Thymus (tissue), 11 donors: ENCODE measurements around the gene CALHM5. TPM values are rescaled to one million over a fixed set of nuclear protein-coding genes. Genes with fewer than 3 reads are reported as not detected.

Source experiments
- DNase-seq, 9 donors: peaks; one replicate each; pipeline ENCODE4 v3.0.0-alpha.2; 2013; ENCODE audit warnings: low spot score in 9 of 9, low read depth in 6 of 9, missing footprints in 1 of 9
- H3K27ac ChIP-seq, 2 donors: one replicate each; pipeline ENCODE4 v1.5.1; 2013; ENCODE audit warnings: control low read depth in 1 of 2, low read depth in 1 of 2, low read length in 1 of 2, mild to moderate bottlenecking in 1 of 2, moderate library complexity in 1 of 2
- H3K27me3 ChIP-seq, 2 donors: one replicate each; pipeline ENCODE4 v1.5.1; 2013; ENCODE audit warnings: low read length in 1 of 2; ENCODE audit not compliant: control insufficient read depth in 2 of 2, insufficient read depth in 1 of 2
- H3K36me3 ChIP-seq, 2 donors: one replicate each; pipeline ENCODE4 v1.5.1; 2013; ENCODE audit warnings: low read length in 1 of 2, mild to moderate bottlenecking in 1 of 2, moderate library complexity in 1 of 2; ENCODE audit not compliant: control insufficient read depth in 2 of 2, insufficient read depth in 2 of 2
- H3K4me1 ChIP-seq, 2 donors: one replicate each; pipeline ENCODE4 v1.5.1; 2013; ENCODE audit warnings: low read length in 2 of 2; ENCODE audit not compliant: control insufficient read depth in 2 of 2, insufficient read depth in 2 of 2
- H3K4me3 ChIP-seq, 2 donors: one replicate each; pipeline ENCODE4 v1.5.1; 2013; ENCODE audit warnings: low read length in 2 of 2, control low read depth in 1 of 2, mild to moderate bottlenecking in 1 of 2
- H3K9me3 ChIP-seq, 2 donors: one replicate each; pipeline ENCODE4 v1.5.1; 2013; ENCODE audit warnings: low read length in 1 of 2, mild to moderate bottlenecking in 1 of 2; ENCODE audit not compliant: control insufficient read depth in 2 of 2, insufficient read depth in 1 of 2
- WGBS: extraction: QIAGEN DNeasy Blood & Tissue Kit; methylation state at CpG from one replicate; pipeline ENCODE4 v1.1.7; 2013; 5-methylcytosine and 5-hydroxymethylcytosine counted together
- polyA plus RNA-seq: library from polyadenylated mRNA; stranded (reverse); fragments of 200-250 nt; gene quantifications from one replicate; pipeline ENCODE4 v1.2.3, GENCODE V29; 2013
- total RNA-seq: library from RNA; stranded (reverse); fragments of 120-200 nt; gene quantifications from one replicate; pipeline ENCODE4 v1.2.4, GENCODE V29; 2013
- donor health status: healthy.

CALHM5 gene
- total and polyA plus RNA-seq, 2 donors: 0.33 to 0.62 TPM

DNA sequence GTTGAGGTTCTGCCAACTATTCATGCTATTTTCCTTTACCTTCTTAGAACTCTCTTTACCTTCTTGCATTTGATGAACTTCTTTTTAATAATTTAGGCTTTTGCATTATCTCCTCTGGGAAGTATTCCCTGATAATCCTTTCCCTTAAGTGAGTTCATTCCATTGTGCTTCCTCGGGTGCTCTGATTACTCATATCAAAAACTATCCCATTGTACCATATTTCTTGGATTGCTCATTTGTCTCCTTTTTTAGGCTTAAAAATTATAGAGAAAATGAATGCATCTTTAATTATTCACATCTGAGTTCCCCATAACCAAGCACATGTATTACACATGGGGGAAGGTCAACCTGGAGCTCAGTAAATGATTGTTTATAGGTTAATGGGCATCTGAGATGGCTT is 44.6 kb downstream of the CALHM5 start:
- Histone ChIP-seq H3K36me3 (no peaks in the 10 kb centered on the region), H3K4me1 (no peaks in the 10 kb centered on the region), H3K27me3 (no peaks in the 10 kb centered on the region), H3K27ac (no peak overlapping the region), H3K9me3 (no peaks in the 10 kb centered on the region), H3K4me3 (no peak overlapping the region)
- WGBS: 97% methylated on average over 1 of the region's 1 CpG
- DNase-seq: no peak

GRCh38 chr6:116556814-116557415 is 45.5 kb downstream of the CALHM5 start:
- DNase-seq: no peak
- H3K27me3 ChIP-seq: no peaks in the 10 kb centered on the region
- no peak overlapping the region for H3K4me3 ChIP-seq
- no peak overlapping the region for H3K27ac ChIP-seq
- 97% methylated on average over 5 of the region's 5 CpGs for WGBS
- no peaks in the 10 kb centered on the region for H3K9me3 ChIP-seq
- no peaks in the 10 kb centered on the region for H3K36me3 ChIP-seq
- H3K4me1 ChIP-seq: no peaks in the 10 kb centered on the region

DNA sequence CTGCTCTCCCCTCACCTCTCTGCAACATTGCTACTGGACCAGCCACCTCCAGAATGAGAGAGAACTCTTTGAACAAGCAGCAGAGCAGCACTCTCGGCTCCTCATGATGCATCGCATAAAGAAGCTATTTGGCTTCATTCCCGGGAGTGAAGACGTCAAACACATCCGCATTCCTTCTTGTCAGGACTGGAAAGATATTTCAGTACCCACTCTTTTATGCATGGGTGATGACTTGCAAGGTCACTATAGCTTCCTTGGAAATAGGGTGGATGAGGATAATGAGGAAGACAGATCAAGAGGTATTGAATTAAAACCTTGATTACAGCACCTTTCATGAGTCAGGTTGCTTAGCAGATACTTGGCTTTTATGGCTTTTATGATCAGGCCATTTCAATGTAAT is 46.5 kb downstream of the CALHM5 start:
- Histone ChIP-seq H3K4me1 (no peaks in the 10 kb centered on the region), H3K27me3 (no peaks in the 10 kb centered on the region), H3K27ac (no peak overlapping the region), H3K9me3 (no peaks in the 10 kb centered on the region), H3K36me3 (no peaks in the 10 kb centered on the region), H3K4me3 (no peak overlapping the region)
- no peak for DNase-seq
- 95% methylated on average over 5 of the region's 5 CpGs for WGBS

- H3K36me3 ChIP-seq: no peaks in the 10 kb centered on the region
- WGBS: 97% methylated on average over 2 of the region's 2 CpGs
- H3K9me3 ChIP-seq: no peaks in the 10 kb centered on the region
- no peak overlapping the region for H3K4me3 ChIP-seq
- peaks cover 1 to 4% of the 10 kb centered on the region in 2 donors for H3K4me1 ChIP-seq
- no peak for DNase-seq
- no peak overlapping the region for H3K27ac ChIP-seq
- peaks cover 0 to 10% of the 10 kb centered on the region in 2 donors for H3K27me3 ChIP-seq
Observed at GRCh38 chr6:116560130-116560529, 48.7 kb downstream of the CALHM5 start.

DNA sequence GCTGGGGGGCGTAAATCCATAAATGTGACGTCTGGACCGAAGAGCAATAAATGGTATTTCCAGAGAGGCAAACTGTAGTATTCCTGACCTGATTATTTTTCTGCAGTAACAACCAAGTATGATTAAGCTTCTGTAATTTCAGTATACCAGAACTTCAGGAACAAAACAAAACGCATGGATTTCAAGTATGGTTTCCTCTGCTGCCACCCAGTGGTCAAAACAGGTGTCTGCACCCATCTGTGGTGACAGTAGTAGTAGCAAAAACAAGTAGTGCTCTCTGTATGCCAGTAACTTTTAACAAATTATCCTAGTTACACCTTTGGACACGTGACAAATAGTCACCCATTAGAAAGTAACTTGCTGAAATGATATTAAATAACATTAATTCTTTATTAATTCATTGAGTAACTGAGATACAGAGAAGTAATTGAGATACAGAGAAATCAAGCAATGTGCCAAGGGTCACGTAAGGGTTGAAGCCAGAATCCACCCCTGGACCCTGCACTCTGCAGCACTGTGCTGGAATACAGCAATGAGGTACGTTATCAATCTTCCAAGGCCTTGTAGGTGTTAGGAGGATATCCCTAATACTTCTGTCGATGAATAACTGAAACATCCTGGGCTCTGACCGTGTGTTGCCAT is 50.1 kb downstream of the CALHM5 start:
- no peak overlapping the region for H3K27ac ChIP-seq
- H3K36me3 ChIP-seq: no peaks in the 10 kb centered on the region
- H3K4me1 ChIP-seq: peaks cover 5% of the 10 kb centered on the region in 2 donors
- peaks cover 0 to 18% of the 10 kb centered on the region in 2 donors for H3K27me3 ChIP-seq
- WGBS: 62% methylated on average over 9 of the region's 9 CpGs
- no peaks in the 10 kb centered on the region for H3K9me3 ChIP-seq
- H3K4me3 ChIP-seq: no peak overlapping the region
- peak; percentile 27 to 78 (median 59) for DNase-seq

GRCh38 chr6:116562019-116562403 is 50.6 kb downstream of the CALHM5 start:
- Histone ChIP-seq H3K4me1 (peaks cover 5% of the 10 kb centered on the region in 2 donors), H3K9me3 (no peaks in the 10 kb centered on the region), H3K27me3 (peaks cover 0 to 18% of the 10 kb centered on the region in 2 donors), H3K27ac (no peak overlapping the region), H3K4me3 (no peak overlapping the region), H3K36me3 (no peaks in the 10 kb centered on the region)
- 96% methylated on average over 4 of the region's 4 CpGs for WGBS
- no peak for DNase-seq

GRCh38 chr6:116562614-116563013 is 51.2 kb downstream of the CALHM5 start:
- 93% methylated on average over 3 of the region's 3 CpGs for WGBS

GRCh38 chr6:116563830-116564229 is 52.4 kb downstream of the CALHM5 start:
- peaks cover 0 to 18% of the 10 kb centered on the region in 2 donors for H3K27me3 ChIP-seq
- DNase-seq: no peak
- H3K9me3 ChIP-seq: no peaks in the 10 kb centered on the region
- WGBS: 96% methylated on average over 9 of the region's 9 CpGs
- H3K36me3 ChIP-seq: no peaks in the 10 kb centered on the region
- no peak overlapping the region for H3K27ac ChIP-seq
- H3K4me3 ChIP-seq: no peak overlapping the region
- H3K4me1 ChIP-seq: peaks cover 5% of the 10 kb centered on the region in 2 donors

More at GRCh38 chr6:116562614-116563013, 51.2 kb downstream of the CALHM5 start:
- no peaks in the 10 kb centered on the region for H3K9me3 ChIP-seq
- no peak for DNase-seq
- H3K36me3 ChIP-seq: no peaks in the 10 kb centered on the region
- peaks cover 0 to 18% of the 10 kb centered on the region in 2 donors for H3K27me3 ChIP-seq
- peaks cover 5% of the 10 kb centered on the region in 2 donors for H3K4me1 ChIP-seq
- no peak overlapping the region for H3K27ac ChIP-seq
- no peak overlapping the region for H3K4me3 ChIP-seq

DNA sequence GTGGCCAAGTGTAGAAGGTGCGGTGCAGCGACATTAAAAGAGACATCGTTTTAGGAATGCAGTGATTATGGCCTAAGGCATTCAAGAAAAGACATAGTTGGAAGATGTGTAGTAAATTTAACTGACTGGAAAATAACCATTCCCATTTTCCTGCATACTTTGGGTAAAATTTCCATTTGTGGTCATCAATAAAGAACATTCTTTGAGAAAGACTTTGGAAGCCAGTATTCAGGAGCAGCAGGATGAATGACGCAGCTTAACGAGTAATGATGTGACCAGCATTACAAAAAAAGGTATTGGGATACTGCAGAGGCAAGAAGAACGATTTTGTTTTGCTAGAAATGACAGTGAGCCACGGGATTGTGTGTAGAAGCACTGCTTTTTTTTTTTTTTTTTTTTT is 52.9 kb downstream of the CALHM5 start:
- Histone ChIP-seq H3K4me1 (peaks cover 5% of the 10 kb centered on the region in 2 donors), H3K27me3 (peaks cover 0 to 18% of the 10 kb centered on the region in 2 donors), H3K9me3 (no peaks in the 10 kb centered on the region), H3K36me3 (no peaks in the 10 kb centered on the region), H3K4me3 (no peak overlapping the region), H3K27ac (no peak overlapping the region)
- 94% methylated on average over 7 of the region's 7 CpGs for WGBS
- DNase-seq: no peak
